Subcutaneous adipose tissue (tissue), 4 donors: ENCODE measurements around the gene TRIM8. TPM values are rescaled to one million over a fixed set of nuclear protein-coding genes. Genes with fewer than 3 reads are reported as not detected.

Experiments used
- CTCF ChIP-seq: fragments of 450-650 bp; IDR thresholded peaks from one replicate; pipeline ENCODE4 v1.5.1; 2016; ENCODE audit warnings: low read depth, mild to moderate bottlenecking, control low read depth, antibody characterized with exemption, moderate library complexity
- total RNA-seq, 4 donors: library from RNA; depleted of rRNA; stranded (reverse); fragments of >200 nt; gene quantifications; one replicate each; pipeline ENCODE4 v1.1.0, GENCODE V29; 2016

TRIM8 gene
- total RNA-seq, 4 donors from 2014 or later = 76.3 to 261 (median 111) TPM

- no peak for TF ChIP-seq CTCF
Observed at GRCh38 chr10:102599565-102600327, 44.5 kb upstream of the TRIM8 start.

- TF ChIP-seq CTCF = no peak
Observed at GRCh38 chr10:102600816-102601215, 43.5 kb upstream of the TRIM8 start.

GRCh38 chr10:102601639-102602038 is 42.6 kb upstream of the TRIM8 start:
- TF ChIP-seq CTCF = no peak

GRCh38 chr10:102602272-102603045 is 41.8 kb upstream of the TRIM8 start:
- TF ChIP-seq CTCF = no peak

- no peak for TF ChIP-seq CTCF
Observed at GRCh38 chr10:102603946-102604345, 40.3 kb upstream of the TRIM8 start.

GRCh38 chr10:102604439-102604841 is 39.8 kb upstream of the TRIM8 start:
- TF ChIP-seq CTCF = no peak

- TF ChIP-seq CTCF = no peak
Observed at GRCh38 chr10:102605712-102606111, 38.6 kb upstream of the TRIM8 start.
